ENCODE measurements around the gene MLXIP. TPM values are rescaled to one million over a fixed set of nuclear protein-coding genes. Genes with fewer than 3 reads are reported as not detected.

Gene MLXIP
- total and polyA plus RNA-seq, 9 of the 15 experiments (the other 6 are each of a cell fraction or from before 2014, with no cell fraction given), result 2.2 to 66.3 (median 18.1) TPM

DNA sequence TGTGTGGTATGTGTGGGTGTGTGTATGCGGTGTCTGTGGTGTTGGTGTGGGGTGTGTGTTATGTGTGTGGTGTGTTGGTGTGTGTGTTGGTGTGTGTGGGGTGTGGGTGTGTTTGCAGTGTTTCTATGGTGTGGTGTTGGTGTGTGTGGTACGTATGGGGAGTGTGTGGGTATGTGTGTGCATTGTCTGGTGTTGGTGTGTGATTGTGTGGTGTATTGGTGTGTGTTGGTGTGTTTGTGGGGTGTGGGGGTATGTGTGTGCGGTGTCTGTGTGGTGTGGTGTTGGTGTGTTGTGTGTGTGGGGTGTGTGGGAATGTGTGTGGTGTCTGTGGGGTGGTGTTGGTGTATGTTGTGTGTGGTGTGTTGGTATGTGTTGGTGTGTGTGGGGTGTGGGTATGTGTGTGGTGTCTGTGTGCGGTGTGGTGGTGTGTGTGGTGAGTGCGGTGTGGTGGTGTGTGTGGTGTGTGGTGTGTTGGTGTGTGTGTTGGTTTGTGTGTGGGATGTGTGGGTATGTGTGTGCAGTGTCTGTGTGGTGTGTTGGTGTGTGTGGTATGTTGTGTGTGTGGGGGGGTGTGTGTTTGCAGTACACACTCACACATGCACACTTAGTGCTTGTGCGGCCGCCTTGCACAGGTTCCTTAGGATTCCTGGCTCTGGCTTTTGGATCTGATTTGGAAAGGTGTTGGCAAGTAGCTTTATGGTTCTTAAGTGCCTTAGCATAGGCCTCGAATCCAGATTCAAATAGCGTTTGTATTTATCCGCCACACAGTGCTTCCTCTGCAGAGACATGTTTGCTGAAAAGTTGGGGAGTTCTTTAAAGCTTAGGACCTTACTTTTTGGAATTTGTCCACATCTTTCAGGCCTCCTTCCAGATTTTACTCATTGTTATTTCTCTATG lies 16.4 kb downstream of the MLXIP start (continued):
- TF ChIP-seq, protein P1, sequence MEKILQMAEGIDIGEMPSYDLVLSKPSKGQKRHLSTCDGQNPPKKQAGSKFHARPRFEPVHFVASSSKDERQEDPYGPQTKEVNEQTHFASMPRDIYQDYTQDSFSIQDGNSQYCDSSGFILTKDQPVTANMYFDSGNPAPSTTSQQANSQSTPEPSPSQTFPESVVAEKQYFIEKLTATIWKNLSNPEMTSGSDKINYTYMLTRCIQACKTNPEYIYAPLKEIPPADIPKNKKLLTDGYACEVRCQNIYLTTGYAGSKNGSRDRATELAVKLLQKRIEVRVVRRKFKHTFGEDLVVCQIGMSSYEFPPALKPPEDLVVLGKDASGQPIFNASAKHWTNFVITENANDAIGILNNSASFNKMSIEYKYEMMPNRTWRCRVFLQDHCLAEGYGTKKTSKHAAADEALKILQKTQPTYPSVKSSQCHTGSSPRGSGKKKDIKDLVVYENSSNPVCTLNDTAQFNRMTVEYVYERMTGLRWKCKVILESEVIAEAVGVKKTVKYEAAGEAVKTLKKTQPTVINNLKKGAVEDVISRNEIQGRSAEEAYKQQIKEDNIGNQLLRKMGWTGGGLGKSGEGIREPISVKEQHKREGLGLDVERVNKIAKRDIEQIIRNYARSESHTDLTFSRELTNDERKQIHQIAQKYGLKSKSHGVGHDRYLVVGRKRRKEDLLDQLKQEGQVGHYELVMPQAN (IDR thresholded peaks at IDR 0.05; ENCODE audit: borderline replicate concordance), result peak; percentile 65; the same call in 1 of the 2 replicates
- no peak for TF ChIP-seq WHSC1 (IDR thresholded peaks at IDR 0.05; ENCODE audit: low read length)
- no peak for TF ChIP-seq ZNF707 (CRISPR knock-in tag; conservative IDR thresholded peaks at IDR 0.05)
- no peak for TF ChIP-seq HEY1 (CRISPR knock-in tag; IDR thresholded peaks at IDR 0.05; ENCODE audit: borderline replicate concordance)
- TF ChIP-seq MAFF (IDR thresholded peaks at IDR 0.05; ENCODE audit: low read length), result no peak
- TF ChIP-seq ARID1B (IDR thresholded peaks at IDR 0.05), result peak; percentile 44
- TF ChIP-seq EHMT2 (IDR thresholded peaks at IDR 0.05), result peak; percentile 8; the same call in 1 of the 2 replicates
- peak; percentile 94 for TF ChIP-seq ZBTB33 (CRISPR knock-in tag; IDR thresholded peaks at IDR 0.05)
- no peak for TF ChIP-seq ZNF274 (IDR thresholded peaks at IDR 0.05; ENCODE audit: borderline replicate concordance, low read depth, low read length)
- TF ChIP-seq, protein P2, sequence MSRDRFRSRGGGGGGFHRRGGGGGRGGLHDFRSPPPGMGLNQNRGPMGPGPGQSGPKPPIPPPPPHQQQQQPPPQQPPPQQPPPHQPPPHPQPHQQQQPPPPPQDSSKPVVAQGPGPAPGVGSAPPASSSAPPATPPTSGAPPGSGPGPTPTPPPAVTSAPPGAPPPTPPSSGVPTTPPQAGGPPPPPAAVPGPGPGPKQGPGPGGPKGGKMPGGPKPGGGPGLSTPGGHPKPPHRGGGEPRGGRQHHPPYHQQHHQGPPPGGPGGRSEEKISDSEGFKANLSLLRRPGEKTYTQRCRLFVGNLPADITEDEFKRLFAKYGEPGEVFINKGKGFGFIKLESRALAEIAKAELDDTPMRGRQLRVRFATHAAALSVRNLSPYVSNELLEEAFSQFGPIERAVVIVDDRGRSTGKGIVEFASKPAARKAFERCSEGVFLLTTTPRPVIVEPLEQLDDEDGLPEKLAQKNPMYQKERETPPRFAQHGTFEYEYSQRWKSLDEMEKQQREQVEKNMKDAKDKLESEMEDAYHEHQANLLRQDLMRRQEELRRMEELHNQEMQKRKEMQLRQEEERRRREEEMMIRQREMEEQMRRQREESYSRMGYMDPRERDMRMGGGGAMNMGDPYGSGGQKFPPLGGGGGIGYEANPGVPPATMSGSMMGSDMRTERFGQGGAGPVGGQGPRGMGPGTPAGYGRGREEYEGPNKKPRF (IDR thresholded peaks at IDR 0.05; ENCODE audit: low read depth, low read length), result no peak
- no peak for TF ChIP-seq USF1 (CRISPR knock-in tag; IDR thresholded peaks at IDR 0.05)
- no peak for TF ChIP-seq E2F4 (CRISPR knock-in tag; IDR thresholded peaks at IDR 0.05; ENCODE audit: low read depth)
- TF ChIP-seq TRIM28 (IDR thresholded peaks at IDR 0.05), result no peak
- no peak for TF ChIP-seq NR4A1 (CRISPR knock-in tag; IDR thresholded peaks at IDR 0.05)
- TF ChIP-seq NR4A1 (tag; IDR thresholded peaks at IDR 0.05), result no peak
- no peak for TF ChIP-seq ZNF224 (CRISPR knock-in tag; IDR thresholded peaks at IDR 0.05)
- peak; percentile 87; the same call in 1 of the 2 replicates for TF ChIP-seq THRAP3 (IDR thresholded peaks at IDR 0.05; ENCODE audit: borderline replicate concordance)
- TF ChIP-seq, protein P3, sequence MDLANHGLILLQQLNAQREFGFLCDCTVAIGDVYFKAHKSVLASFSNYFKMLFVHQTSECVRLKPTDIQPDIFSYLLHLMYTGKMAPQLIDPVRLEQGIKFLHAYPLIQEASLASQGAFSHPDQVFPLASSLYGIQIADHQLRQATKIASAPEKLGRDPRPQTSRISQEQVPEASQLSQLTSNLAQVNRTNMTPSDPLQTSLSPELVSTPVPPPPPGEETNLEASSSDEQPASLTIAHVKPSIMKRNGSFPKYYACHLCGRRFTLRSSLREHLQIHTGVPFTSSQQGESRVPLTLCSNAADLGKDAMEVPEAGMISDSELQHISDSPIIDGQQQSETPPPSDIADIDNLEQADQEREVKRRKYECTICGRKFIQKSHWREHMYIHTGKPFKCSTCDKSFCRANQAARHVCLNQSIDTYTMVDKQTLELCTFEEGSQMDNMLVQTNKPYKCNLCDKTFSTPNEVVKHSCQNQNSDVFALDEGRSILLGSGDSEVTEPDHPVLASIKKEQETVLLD (IDR thresholded peaks at IDR 0.05), result 0 out of 2 replicates have a peak, but pooled peaks have one; percentile 12

All from K562 (cell line).